ENCODE measurements around the gene NPPC.

Gene NPPC

DNA sequence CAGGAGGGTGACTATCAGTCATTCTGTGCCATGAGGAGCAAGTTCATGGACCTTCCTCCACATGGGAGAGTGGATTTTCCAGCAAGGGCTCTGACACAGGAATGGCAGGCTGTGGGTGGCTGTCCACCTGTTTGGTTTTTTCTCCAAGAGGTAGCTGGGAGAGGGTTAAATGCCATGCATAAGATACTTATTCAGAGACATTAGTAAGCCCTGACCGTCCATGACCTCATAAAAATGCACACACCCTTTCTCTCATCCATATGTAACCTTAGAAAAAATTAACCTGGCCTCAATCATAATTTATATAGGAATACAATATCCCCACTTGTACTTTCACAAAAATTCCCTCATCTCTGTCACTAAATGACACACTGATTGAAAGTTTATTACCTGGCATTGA is 51.3 kb downstream of the NPPC start:
- Mint-ChIP-seq H3K9me3 (peaks cover 1% of the 10 kb centered on the region), H3K4me1 (no peaks in the 10 kb centered on the region), H3K27ac (no peak overlapping the region), H3K27me3 (peaks cover 9% of the 10 kb centered on the region), H3K36me3 (peaks cover 1% of the 10 kb centered on the region), H3K4me3 (no peak overlapping the region)
- no peak for DNase-seq (ENCODE audit: low spot score in 2 of 2)
- no peak for ATAC-seq (ENCODE audit: low read depth)
